M059J (cell line): ENCODE measurements around the gene MRPL17. TPM values are rescaled to one million over a fixed set of nuclear protein-coding genes. Genes with fewer than 3 reads are reported as not detected.
"Not testable (repeated sequence)": the region's sequence is repeated elsewhere in the genome, so short reads cannot be mapped to it uniquely, and the experiment has no call there.

ENCODE experiments used
- DNase-seq: peaks from one replicate; pipeline ENCODE4 v3.0.0-alpha.2; 2012; ENCODE audit warnings: low read depth
- total RNA-seq: library from RNA; depleted of rRNA; stranded (reverse); fragments of >200 nt; shearing (Covaris generic); gene quantifications from 2 replicates; pipeline ENCODE4 v1.2.3, GENCODE V29; 2014; rRNA removed

The MRPL17 gene
- 125 and 132 TPM in 2 replicates for total RNA-seq

GRCh38 chr11:6682936-6683861 is at the start of gene MRPL17:
TSS of gene MRPL17 (minus strand) at chr11:6683340. CDS start at chr11:6683296, 44 bp downstream.
- peak; percentile 99 for DNase-seq

DNA sequence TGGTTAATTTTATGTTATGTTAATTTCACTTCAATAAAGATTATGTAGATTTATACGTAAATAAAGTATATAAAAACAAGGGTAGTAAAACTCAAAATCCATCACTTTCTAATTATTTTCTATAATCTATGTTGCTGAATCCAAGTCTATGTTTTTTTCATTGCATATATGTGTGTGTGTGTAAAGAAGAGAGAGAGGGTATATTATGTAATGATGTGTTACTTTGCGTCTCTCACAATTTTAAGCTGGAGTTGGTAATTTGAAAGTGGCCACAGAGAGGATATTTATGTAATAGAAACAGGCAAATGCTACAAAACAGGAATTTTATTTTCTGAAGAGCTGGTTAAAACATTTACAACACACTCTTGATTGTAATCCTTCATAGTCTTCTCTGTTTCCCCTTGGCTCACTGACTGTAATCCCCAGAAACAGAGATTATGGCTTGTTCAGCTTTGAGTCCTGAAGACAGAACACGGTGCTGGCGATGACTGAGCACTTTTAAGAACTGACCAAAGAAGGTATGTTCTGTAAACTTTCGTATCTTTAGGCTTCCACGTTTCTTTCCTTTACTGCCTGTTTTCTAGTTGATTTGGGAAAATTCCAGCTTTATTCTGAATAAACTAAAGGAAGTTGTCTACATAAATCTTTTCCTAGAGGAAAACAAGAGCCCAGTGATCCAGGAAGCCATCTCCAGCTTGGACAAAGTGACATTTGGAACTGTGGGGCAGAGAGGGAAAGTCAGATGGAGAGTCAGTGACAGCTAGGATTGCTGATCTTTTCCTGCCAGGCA is 45.0 kb upstream of the MRPL17 start:
- DNase-seq: no peak

GRCh38 chr11:6725386-6725896 is 42.3 kb upstream of the MRPL17 start:
- DNase-seq: no peak

DNA sequence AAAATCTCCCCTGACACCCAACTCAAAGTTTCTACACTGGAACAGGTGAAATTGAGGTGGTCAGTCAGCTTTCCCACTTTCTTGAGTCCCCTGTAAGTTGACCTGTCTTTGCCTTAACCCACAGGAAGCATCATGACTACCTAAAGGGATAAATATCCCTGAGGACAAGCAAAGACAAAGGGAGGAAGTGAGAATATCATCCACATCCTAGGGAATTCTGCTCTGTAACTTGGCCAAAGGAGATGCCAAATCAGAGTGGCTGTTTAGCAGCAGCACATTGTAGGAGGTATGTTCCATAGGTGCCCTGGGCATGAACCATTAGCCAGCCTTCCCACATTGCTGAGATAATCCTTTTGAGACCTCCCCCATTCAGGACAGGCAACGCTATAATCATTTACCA is 40.9 kb upstream of the MRPL17 start:
- DNase-seq: no peak

- no peak for DNase-seq
Measured at GRCh38 chr11:6721343-6721742, 38.2 kb upstream of the MRPL17 start.

DNA sequence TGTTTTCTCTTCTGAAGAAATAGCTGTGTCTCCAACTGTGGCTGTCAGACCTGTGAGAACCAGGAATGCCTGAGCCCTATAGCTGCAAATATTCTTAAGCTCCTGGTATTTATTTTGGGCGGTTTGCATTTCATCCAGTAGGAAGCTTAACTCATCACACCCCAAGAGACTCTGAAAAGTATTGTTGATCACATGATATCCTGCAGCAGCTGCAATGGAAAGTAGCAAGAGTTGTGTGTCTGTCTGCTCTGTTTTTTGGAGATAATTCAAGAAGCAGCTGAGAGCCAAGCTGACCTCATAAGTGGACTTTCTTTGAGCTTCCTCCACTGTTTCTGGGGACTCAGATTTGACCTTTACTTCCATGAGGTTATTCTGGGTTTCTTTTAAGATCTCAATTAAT is 36.4 kb upstream of the MRPL17 start:
- no peak for DNase-seq

GRCh38 chr11:6717426-6717825 is 34.3 kb upstream of the MRPL17 start:
- DNase-seq: no peak

DNA sequence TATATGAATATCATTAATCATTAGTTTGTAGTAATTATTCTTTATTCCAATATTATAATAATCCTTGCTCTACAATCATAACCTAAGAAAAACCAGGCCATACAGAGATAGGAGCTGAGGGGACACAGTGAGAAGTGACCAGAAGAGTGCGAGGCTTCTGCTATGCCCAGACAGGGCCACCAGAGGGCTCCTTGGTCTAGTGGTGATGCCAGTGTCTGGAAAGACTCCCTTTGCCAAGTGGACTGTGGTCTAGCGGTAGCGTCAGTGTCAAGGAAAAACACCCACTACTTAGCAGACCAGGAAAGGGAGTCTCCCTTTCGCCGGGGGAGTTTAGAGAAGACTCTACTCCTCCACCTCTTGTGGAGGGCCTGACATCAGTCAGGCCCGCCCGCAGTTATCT is 28.4 kb upstream of the MRPL17 start:
- peak; percentile 40 for DNase-seq

GRCh38 chr11:6708876-6709275 is 25.7 kb upstream of the MRPL17 start:
- no peak for DNase-seq

- DNase-seq: peak; percentile 58
Measured at GRCh38 chr11:6705905-6706535, 22.9 kb upstream of the MRPL17 start.

GRCh38 chr11:6703247-6704063 is 20.3 kb upstream of the MRPL17 start:
- DNase-seq: peak; percentile 82

DNA sequence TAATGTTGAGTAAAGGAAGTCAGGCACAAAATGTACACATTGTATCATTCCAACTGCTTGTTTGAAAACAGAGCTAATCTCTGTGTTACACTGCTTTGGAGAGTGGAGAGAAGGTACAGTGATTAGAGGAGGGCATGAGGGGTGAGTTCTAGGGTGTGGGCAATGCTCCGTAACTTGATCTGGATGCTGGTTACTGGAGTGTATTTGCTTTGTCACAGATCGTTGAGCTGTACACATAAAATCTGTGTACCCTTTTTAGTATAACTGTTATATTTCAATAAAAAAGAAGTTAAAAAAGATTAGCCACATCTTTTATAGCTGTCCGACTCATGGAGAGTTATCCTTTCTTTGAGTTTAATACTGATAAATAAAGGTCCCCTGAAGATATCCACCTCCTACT is 18.8 kb upstream of the MRPL17 start:
- DNase-seq: not testable (repeated sequence)

DNA sequence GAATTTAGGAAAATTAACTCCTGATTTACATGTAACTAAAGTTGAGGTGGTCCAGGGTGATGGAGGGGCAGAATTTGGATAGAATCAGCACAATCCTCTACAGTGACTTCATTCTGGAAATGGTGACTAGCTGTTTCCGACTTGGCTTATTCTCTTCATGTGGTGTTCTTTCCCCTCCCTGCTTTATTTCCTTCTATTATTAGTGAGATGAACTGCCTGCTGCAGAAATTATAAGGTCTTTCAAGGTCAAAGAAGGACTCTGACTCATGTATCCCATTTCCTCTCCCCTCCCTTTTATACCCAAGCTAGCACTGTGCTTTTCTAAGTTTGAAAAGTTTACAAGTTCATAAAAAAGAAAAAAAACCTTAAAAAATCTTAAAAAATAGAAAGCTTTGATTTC is 12.2 kb upstream of the MRPL17 start:
- peak; percentile 86 for DNase-seq

- DNase-seq: no peak
Measured at GRCh38 chr11:6694229-6694535, 11.0 kb upstream of the MRPL17 start.

- peak; percentile 85 for DNase-seq
Measured at GRCh38 chr11:6693342-6694228, 10.4 kb upstream of the MRPL17 start.

DNA sequence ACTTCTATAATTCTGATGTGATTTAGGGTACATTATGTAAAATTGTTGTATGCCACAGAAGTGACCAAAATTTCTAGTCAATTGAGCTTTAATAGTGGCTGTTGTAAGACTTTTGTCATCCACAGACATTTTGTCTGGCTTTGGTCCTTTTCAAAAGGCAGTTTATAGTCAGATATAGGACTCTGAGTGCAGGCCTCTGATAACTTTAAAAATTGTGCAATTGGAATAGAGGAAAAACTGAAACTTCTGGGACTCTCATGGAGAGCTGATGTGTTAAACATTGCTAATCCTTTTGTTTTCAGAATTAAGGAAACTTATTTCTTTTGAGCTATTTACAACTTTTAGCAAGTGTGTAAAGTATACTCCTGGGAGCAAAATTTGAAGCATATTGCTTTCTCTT is 9.0 kb upstream of the MRPL17 start:
- DNase-seq: no peak

DNA sequence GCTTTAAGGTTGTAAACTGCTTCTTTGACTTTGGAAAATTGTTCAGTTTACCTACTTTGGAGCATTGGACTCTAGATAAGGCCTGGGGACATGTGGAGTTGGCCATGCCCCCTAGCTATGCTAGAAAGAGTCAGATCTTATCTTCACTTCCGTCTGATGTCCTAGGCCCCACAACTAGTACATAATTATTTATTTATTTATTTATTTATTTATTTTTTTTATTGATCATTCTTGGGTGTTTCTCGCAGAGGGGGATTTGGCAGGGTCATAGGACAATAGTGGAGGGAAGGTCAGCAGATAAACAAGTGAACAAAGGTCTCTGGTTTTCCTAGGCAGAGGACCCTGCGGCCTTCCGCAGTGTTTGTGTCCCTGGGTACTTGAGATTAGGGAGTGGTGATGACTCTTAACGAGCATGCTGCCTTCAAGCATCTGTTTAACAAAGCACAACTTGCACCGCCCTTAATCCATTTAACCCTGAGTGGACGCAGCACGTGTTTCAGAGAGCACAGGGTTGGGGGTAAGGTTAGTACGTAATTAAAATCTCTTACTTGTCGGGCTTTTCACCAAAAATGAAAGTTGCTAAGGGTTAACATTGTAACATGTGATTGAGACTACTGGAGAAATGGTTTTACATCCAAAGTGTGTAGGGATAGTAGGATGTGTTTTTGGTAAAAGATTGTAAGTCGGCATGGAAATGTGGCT is 7.4 kb upstream of the MRPL17 start:
- not testable (repeated sequence) for DNase-seq

GRCh38 chr11:6687876-6688275 is 4.7 kb upstream of the MRPL17 start:
- no peak for DNase-seq

DNA sequence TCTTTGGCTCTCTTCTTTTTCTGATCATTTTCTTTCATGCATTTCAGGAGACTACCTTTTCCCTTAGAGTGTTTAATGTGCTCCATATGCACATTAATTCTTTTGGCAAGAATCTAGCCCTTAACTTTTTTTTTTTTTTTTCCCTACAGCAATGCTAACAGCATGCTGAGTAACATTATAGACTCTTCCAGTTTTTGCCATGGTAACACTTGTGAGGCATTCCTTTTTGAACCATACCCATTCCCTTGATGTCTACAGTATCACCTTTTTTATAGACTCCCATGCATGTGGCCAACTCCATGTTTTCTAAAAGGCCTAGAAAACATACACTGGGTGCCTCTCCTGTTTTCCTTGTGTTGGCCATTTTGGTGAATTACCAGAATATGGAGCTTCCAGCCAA is 2.9 kb upstream of the MRPL17 start:
- DNase-seq: no peak

- DNase-seq: not testable (repeated sequence)
Measured at GRCh38 chr11:6684068-6684467, 928 bp upstream of the MRPL17 start.
